ENCODE results near the gene PTPN14.
"Not testable (repeated sequence)": the region's sequence is repeated elsewhere in the genome, so short reads cannot be mapped to it uniquely, and the experiment has no call there.

The PTPN14 gene
- total RNA-seq = 0 to 0.28 (median 0.19) reads per million in 3 experiments

GRCh38 chr1:214551436-214552173, at the start of gene PTPN14:
Gene PTPN14, minus strand, starts transcription at chr1:214551602. Its CDS starts 86,799 bp downstream, at chr1:214464803.
- no peak for DNase-seq

- no peak for DNase-seq
Measured at GRCh38 chr1:214593158-214593557, 41.8 kb upstream of the PTPN14 start.

GRCh38 chr1:214591918-214592317, 40.5 kb upstream of the PTPN14 start:
- DNase-seq = not testable (repeated sequence)

DNA sequence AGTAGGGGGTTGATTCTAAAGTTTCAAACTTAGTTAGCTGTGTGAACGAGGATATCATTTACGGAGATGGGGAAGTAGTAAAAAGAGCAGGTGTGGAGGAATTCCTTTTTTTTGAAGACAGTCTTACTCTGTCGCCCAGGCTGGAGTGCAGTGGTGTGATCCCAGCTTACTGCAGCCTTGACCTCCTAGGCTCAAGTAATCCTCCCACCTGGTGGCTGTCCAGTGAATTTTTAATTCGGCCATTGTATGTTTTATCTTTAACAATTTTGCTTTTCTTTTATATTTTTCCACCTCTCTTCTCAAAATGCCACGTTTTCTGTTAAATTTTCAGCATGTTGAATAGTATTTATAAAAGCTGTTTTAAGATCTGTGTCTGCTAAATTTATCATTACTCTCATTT, 39.3 kb upstream of the PTPN14 start:
- no peak for DNase-seq

DNA sequence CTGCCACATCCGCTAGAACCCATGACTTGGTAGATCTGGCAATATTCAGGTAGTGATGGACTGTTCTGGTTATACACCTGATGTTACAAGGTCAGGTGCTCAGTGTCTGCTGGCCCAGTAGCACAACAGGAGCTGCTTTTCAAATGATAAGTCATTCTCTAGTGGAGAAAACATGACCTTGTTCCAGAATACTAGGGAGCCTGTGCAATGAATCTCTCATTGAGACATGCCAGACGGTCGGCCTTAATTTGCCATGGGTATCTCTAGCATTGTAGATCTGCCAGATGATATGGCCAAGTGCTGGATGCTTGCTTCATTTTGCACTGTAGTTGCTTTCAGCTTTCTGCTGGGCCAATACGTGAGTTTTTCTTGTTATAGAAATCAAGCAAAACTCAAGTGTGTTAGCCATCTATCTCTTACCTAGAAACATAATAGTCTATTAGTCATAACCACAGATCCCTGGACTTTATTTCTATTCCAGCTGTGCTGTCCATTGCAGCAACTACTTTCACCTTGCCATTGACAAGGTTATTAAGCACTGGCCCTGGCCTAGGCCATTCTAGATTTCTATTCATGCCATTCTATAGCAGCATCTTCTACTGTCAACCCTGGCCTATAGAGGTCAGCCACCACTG, 37.7 kb upstream of the PTPN14 start:
- no peak for DNase-seq

GRCh38 chr1:214587165-214587564, 35.8 kb upstream of the PTPN14 start:
- DNase-seq = no peak

- no peak for DNase-seq
Measured at GRCh38 chr1:214586621-214587020, 35.2 kb upstream of the PTPN14 start.

GRCh38 chr1:214584805-214585766, 33.7 kb upstream of the PTPN14 start:
- no peak for DNase-seq

- no peak for DNase-seq
Measured at GRCh38 chr1:214583824-214584554, 32.6 kb upstream of the PTPN14 start.

GRCh38 chr1:214583113-214583512, 31.7 kb upstream of the PTPN14 start:
- DNase-seq = no peak

DNA sequence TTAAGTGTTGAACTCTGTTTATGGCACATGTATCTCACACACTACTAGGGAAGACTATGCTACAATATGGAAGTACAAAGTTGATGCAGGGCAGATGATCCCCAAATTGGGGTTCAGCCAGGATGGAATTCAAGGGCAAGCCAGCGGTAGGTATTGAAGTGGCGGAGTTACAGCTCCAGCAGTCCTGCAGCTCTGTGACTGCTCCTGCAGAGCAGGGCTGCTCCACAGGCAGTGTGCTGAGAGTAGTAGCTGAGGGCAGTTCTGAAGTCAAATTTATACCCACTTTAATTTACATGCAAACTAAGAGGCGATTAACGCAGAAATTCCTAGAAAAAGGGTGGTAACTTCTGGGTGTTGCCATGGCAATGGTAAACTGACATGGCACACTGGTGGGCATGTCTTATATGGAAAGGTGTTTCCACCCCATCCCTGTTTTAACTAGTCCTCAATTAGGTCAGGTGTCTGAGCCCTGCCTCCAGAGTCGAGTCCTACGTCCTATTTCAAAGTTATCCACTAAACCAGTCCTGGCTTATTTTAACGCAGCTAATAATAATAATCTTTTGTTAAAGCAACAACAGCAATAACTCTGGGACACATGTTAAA, 31.0 kb upstream of the PTPN14 start:
- no peak for DNase-seq

GRCh38 chr1:214581785-214582184, 30.4 kb upstream of the PTPN14 start:
- no peak for DNase-seq

GRCh38 chr1:214579183-214579582, 27.8 kb upstream of the PTPN14 start:
- no peak for DNase-seq

DNA sequence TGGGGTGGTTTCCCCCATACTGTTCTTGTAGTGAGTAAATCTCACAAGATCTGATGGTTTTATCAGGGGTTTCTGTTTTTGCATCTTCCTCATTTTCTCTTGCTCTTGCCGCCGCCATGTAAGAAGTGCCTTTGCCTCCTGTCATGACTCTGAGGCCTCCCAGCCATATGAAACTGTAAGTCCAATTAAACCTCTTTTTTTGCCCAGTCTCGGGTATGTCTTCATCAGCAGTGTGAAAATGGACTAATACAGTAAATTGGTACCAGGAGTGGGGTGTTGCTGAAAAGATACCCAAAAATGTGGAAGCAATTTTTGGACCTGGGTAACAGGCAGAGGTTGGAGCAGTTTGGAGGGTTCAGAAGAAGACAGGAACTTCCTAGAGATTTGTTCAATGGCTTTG, 24.7 kb upstream of the PTPN14 start:
- not testable (repeated sequence) for DNase-seq

- no peak for DNase-seq
Measured at GRCh38 chr1:214574598-214575411, 23.4 kb upstream of the PTPN14 start.

DNA sequence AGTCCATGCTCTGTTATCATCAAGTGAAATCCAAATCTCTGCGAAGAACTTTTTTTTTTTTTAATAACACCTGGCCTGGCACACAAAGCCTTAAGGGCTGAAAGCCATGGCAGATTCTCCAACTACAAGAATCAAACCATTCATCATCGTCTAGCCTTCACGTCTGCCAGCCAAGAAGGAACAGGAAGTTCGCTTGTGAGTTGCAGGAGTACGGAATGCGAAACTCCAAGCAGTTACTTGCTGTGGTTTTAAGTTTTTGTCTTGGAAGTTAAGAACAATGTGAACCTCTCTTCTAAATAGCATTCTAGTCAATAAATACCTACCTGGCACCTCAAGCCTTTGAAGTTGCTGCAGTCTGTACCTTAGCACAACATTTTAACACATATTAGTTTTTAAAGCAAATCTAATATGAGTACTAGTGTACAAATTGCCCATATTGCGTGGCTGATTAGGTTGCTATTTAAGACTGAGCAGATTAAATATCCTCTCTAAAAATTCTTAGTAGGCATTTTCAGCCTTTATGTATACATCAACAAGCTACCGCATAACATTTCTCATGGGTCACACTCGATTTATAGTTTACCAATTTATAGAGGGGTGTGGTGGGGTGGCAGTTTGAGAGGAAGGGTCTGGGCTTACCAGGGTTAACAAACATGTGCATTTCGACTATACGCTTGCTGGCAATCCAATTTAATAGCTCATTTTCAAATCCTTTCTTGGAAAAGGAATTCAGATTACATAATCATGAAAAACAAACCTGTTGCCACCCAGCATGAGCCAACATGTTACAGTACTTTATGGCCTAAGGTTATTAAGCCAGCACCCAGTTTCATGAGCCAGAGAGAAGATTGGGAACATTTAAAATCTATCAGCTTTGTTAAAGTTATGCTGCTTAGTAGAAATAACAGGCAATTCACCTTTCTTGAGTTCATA, 22.2 kb upstream of the PTPN14 start:
- no peak for DNase-seq

GRCh38 chr1:214571281-214571680, 19.9 kb upstream of the PTPN14 start:
- no peak for DNase-seq

- DNase-seq = no peak
Measured at GRCh38 chr1:214570442-214570841, 19.0 kb upstream of the PTPN14 start.

GRCh38 chr1:214569357-214570004, 18.1 kb upstream of the PTPN14 start:
- DNase-seq = no peak

All from central memory CD4-positive, alpha-beta T cell (primary cell).